ENCODE data around the gene EPHX1.

- no peak for TF ChIP-seq CTCF (IDR thresholded peaks at IDR 0.05)
- no peak for TF ChIP-seq ZFX (IDR thresholded peaks at IDR 0.05; ENCODE audit: borderline replicate concordance)
Observed at GRCh38 chr1:225780630-225781029, 29.3 kb upstream of the EPHX1 start.
